COLO829 (cell line): Measurements from ENCODE around the gene PGA3.
A peak's percentile ranks its signal among the peaks of the same experiment; 100 is the strongest.
"Not testable (repeated sequence)": the region's sequence is repeated elsewhere in the genome, so short reads cannot be mapped to it uniquely, and the experiment has no call there.

Experiments
- DNase-seq: peaks from one replicate; pipeline ENCODE4 v3.0.0; 2012; ENCODE audit warnings: low spot score

PGA3 gene

DNA sequence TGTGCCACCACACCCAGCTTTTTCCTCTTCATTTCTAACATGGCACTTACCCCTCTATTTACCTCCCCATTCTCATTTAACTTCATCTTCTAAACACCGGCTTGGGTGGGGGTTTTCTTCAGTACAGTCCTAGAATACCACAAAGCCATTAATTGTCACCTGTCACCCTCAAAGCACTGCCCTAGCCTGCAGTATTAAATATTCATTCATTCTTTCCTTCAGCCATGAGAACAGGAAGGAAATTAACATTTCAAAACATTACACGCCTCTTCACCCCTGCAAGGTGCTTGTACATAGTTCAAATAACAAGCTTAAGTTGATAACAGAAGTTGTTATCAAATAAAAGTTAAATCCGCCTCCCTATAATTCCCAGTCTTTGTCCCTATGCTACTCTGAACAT lies 31.4 kb upstream of the PGA3 start:
- no peak for DNase-seq

DNA sequence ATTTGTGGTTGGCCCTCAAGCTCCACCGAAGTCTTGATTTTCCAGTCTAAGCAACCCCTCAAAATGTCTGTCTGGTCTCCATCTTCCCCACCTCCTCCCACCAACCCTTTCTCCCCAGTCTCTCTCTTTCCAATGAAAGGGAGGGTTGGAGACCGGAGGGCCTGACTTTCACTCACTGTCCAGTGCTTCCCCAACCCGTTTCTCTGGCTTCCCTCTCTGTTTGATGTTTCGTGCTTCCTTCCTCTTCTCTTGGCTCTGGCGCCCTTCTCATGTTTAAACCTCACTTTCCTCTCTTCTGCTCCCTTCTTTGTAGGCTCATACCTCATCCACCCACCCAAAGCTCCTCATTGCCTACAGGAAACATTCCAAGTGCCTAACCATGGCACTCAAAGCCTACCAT lies 31.0 kb upstream of the PGA3 start:
- no peak for DNase-seq

DNA sequence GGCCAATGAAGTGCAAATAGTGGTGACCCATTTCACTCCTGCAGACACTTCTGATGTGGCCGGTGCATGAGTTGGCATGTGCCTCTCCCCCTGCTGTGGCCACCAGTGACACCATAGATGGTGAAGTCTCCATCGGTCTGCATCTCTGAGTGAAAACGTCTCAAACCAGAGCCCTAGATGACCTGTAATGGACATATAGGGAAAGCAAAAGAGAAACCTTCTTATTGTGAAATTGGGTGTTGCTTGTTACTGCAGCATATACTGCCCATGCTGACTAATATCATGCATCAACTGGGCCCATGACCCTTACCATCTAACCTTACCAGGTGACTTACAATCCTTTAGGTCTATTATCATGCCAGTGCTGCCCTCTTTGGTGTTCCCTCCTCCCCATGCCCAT lies 30.4 kb upstream of the PGA3 start:
- DNase-seq = no peak

DNA sequence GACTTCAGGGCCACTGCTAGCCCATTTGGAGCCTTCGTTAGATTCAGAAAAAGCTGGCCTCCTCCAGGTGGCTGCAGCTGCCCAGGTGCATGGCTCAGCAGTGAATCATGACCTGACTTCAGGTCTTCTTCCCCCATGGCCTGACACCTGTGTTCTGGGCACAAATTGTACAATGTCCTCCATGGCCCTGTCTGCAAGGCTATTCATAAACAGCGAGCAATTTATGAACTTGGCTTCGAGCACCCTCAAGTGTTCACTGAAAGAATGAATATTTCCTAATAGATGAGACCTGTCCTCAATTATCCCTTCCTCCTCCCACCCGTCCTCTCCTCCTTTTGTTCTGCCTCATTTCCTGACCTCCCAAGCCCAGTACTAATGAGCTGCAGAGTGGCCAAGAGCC lies 29.9 kb upstream of the PGA3 start:
- no peak for DNase-seq

GRCh38 chr11:61174273-61174672 lies 29.0 kb upstream of the PGA3 start:
- DNase-seq = no peak

DNA sequence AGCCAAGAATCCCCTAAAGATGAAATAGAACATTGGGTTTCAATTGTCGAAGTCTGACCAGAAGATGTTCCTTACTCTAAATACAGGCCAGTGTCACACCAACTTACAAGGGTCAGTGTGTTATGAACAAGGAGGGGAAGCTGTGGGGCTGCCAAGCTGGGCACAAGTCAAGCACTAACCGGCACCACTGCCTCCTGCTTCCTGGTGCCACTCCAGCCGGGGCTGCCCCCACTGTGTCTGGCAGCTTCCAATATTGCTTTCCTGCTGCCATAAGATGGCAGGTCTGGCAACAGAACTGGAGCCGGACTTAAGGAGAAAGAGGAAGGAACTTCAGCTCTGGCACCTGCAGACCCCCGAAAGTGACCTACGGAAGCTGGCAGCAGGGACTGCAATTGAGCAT lies 28.4 kb upstream of the PGA3 start:
- DNase-seq = no peak

DNA sequence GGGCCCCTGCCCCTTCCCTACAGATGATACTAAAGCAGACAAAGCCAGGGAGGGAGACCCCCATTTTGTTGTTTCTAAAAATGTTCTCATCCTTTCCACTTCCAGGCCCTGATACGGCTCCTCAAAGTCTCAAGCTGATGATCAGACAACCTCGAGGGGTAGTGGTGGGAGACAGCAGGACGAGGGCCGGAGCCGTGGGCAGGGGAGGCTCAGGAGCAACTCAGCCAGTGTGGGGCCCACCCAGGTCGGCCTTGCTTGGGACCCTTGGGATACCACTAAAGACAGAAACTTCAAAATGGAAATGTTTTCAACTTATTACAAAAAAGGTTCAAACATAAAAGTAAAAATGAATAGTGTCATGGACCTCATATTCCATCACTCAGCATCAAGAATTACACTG lies 26.9 kb upstream of the PGA3 start:
- no peak for DNase-seq

GRCh38 chr11:61180205-61180604 lies 23.1 kb upstream of the PGA3 start:
- not testable (repeated sequence) for DNase-seq

DNA sequence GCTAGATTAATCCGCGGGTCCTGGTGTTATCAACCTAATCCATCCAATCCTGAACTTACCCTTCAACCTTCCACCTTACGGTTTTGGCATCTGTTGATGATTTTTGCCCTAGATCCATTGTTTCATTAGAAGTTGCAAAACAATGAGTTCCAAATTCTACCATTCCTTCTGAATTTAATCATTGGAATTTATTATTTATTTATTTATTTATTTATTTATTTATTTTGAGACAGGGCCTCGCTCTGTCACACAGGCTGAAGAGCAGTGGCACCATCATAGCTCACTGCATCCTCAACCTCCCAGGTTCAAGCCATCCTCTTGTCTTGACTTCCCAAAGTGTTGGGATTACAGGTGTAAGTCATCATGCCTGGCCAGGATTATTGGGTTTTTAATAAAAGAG lies 21.8 kb upstream of the PGA3 start:
- no peak for DNase-seq

DNA sequence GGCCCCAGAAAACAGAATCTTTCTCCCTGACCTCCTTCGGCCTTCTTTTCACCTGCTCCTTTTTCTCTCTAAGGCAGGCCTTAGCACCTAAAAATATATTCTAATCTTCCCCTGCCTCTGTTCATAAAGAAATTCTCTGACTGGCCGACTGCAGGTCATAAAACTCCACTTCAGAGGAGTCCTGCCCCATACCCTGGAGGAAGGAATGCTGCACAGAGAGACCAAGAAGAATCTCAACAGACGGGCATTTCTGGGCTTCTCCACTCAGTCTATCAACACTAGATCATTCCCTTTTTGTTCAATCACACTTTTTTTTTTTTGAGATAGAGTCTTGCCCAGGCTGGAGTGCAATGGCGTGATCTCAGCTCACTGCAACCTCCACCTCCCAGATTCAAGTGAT lies 19.7 kb upstream of the PGA3 start:
- no peak for DNase-seq

- DNase-seq = no peak
Measured at GRCh38 chr11:61186504-61186903, 16.8 kb upstream of the PGA3 start.

DNA sequence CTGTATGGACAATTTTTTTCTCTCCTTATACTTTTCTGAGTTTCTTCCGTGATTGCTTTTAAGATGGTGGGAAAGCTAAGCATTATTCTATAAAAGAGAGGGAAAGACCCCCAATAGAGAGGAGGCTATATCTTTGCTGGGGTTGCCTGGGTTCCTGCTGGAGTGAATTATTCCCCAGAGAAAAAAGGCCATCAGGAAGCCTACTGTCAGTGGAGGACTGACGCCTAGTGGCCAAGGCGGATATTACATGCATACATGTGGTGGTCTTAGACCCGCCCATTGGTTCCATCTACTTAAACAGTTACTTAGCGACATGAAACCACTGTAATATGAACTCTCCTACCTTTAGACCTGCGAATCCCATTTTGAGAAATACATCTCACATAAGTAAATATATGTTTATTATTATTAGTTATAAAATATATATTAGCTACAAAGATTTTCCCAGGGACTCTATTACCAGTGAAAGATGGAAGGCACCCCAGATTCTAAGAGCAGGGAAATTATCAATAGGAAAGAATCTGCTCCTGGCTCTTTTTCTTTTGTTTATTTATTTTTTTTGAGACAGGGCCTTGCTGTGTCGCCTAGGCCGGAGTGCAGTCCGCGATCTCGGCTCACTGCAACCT lies 15.7 kb upstream of the PGA3 start:
- peak; percentile 53 for DNase-seq

GRCh38 chr11:61189933-61190332 lies 13.4 kb upstream of the PGA3 start:
- DNase-seq = no peak

- no peak for DNase-seq
Measured at GRCh38 chr11:61193596-61193995, 9.7 kb upstream of the PGA3 start.

DNA sequence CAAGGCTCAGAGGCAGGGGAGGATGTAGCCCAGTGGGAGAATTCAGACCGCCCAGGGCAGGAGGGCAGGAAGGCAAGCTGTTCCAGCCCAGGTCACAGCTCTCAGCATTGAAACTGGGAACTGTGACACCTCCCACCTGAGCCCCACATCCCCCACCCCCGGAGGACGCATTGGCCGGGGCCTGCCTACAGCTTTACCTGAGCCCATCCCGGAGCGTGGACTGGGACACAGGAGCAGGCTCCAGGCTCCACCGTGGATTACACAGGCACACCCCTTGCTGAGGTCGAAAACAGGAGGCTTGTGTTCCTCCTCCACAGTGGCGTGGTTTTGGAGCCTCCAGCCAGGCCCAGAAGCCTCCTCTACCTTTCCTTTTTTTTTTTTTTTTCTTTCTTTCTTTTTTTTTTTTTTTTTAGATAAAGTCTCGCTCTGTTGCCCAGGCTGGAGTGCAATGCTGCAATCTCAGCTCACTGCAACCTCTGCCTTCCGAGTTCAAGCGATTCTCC lies 9.1 kb upstream of the PGA3 start:
- DNase-seq = no peak

DNA sequence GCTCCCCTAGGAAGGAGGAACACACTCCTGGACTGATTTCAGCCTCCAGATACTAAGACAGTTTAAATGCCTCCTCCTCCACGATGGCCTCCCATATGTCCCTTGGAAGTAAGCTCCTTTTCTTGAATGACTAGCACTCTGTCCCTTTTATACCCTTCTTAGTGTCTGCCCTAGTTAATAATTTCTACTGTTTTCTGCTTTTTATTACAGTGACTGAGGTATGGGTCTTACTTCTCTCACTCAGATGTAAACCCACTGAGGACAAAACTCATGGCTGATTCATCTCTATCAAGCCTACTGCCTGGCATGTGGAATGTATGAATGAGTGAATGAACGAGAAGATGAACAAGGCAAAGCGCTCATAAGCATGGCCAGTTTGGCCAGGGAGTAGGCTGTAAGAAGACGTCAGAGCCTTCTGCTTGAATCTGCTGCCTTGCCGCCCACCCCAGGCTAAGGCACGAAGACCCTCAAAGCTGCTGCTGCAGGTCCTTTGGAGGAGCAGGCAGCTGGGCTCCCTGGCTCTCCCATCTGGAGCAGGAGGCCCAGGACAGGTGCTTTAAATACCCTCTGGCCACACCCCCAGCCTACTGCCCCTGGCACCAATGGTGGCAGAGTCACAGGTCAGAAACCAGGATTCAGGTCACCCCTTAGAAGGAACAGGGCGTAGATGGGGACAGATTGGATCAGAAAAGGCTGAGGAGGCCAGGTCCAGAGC lies 8.2 kb upstream of the PGA3 start:
- no peak for DNase-seq

DNA sequence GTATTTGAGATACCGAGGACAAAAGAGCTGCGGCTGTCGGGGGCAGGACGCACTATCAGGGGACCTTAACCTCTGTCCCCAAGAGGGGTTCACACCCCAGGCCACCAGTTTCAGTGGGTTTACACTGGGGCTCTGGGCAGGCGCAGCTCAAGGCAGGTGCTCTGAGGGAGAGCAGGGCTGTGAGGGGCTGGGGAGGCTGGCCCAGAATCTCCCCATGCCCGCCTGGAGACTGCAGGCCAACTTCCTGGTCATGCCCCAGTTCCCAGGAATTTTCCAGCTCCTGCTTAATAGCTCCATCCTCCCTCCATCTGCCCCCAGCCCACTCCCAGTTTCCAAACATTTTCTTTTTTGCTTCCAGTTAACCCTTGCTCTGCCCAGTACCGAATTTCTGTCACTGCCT lies 7.6 kb upstream of the PGA3 start:
- DNase-seq = no peak

DNA sequence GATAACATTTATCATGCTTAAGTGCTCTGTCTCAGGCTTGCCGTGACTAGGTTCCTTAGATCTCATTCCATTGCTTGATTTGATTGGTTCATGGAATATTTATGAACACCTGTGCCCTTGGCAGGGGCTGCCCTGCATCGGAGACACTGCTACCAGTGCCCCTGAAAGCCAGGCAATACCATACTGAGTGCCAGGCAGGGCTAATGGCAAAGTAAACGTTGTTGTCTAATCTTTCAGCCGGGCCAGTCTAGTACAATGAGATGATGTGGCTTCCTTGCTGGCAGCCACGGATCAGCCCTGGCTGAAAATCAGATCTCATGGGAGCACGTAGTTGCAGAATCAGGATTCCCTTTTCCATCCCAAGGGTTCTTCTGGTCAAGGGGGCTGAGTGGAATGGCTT lies 5.0 kb upstream of the PGA3 start:
- no peak for DNase-seq

- no peak for DNase-seq
Measured at GRCh38 chr11:61198948-61199523, 4.3 kb upstream of the PGA3 start.

DNA sequence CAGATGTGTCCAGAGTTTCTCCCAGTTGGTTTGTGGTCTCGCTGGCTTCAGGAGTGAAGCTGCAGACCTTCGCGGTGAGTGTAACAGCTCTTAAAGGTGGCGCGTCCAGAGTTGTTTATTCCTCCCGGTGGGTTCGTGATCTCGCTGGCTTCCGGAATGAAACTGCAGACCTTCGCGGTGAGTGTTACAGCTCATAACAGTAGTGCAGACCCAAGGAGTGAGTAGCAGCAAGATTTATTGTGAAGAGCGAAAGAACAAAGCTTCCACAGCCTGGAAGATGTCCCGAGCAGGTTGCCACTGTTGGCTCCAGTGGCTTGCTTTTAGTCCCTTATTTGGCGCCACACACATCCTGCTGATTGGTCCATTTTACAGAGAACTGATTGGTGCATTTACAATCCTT lies 1.8 kb upstream of the PGA3 start:
- no peak for DNase-seq

DNA sequence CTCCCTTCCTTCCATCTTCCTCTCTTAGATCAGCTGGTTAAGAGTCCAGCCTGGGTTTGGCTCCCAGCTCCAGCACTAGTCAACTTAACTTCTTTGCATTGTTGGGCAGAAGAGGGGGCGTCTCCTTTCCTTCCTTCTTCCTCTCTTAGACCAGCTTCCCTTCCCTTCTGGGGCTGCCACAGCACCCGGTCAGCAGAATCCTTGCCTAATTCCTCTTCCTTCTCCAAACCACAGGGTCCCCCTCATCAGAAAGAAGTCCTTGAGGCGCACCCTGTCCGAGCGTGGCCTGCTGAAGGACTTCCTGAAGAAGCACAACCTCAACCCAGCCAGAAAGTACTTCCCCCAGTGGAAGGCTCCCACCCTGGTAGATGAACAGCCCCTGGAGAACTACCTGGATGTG lies 558 bp downstream of the PGA3 start:
- DNase-seq = not testable (repeated sequence)

GRCh38 chr11:61204502-61205059 lies 1.3 kb downstream of the PGA3 start:
- not testable (repeated sequence) for DNase-seq

DNA sequence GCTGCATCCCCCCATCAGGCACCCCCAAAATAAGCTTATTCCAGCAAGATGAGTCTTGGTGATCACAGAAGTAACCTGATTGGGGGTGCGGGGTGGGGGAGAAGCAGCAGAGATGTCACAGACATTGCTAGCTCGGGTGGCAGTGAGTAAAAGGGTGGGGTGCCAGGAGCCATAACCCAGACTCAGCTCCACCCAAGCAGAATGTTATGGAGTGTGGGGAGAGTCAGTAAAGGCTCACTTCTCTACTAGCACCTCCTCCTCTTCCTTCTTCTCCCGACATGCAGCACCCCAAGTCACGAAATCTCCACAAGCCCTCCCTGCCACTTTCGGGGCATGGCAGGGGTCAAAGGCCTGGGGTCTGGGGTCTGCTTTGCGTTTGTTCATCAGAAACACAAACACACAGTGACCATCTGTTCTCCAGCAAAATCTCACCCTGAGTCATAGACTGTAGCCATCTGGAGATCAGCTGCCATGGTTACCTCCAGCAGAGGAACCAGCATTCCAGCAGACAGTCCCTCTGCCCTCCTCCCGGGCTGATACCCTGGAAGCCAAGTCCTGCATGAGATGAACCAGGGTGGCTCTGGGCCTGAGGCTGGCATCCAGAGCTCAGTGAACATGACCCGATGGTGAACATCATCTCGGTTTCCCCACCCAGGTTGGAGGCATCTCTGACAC lies 4.5 kb downstream of the PGA3 start:
- not testable (repeated sequence) for DNase-seq
